Naive thymus-derived CD8-positive, alpha-beta T cell (primary cell): Measurements from ENCODE around the gene BLACAT1. TPM values are rescaled to one million over a fixed set of nuclear protein-coding genes. Genes with fewer than 3 reads are reported as not detected.
A peak's percentile ranks its signal among the peaks of the same experiment; 100 is the strongest.

Experiments
- ATAC-seq, 2 donors: fragments of 150-1000 bp; cut with Tn5 transposase in 1 of 2; sonication (Bioruptor Pico), chemical (Tn5 transposase) in 1 of 2; 1 replicate in 1 of 2; 2 replicates in 1 of 2; pipeline ENCODE4 v1.10.0; 2021; ENCODE audit warnings: mild to moderate bottlenecking in 2 of 2, moderate library complexity in 2 of 2
- POLR2A ChIA-PET: fragments of 350-600 bp; sonication (Branson Sonifier 250); formaldehyde crosslinking; loops from one replicate; lab custom pipeline; 2021; ENCODE audit warnings: antibody characterized with exemption; lab: Charles Lee
- DNase-seq, 10 donors: peaks; one replicate each; pipeline versions ENCODE4 v3.0.0 to v3.0.0-alpha.2; 2020 to 2022
- H3K27ac Mint-ChIP-seq, 10 donors: one replicate each; pipeline ENCODE4 v1.8.0; 2020 to 2022; ENCODE audit warnings: mild to moderate bottlenecking in 10 of 10, mixed read lengths in 10 of 10, moderate library complexity in 4 of 10, inconsistent platforms in 1 of 10
- H3K27me3 Mint-ChIP-seq, 5 donors: one replicate each; pipeline ENCODE4 v1.8.0; 2021 to 2022; ENCODE audit warnings: mixed read lengths in 5 of 5
- H3K36me3 Mint-ChIP-seq, 3 donors: one replicate each; pipeline ENCODE4 v1.8.0; 2020 to 2022; ENCODE audit warnings: mixed read lengths in 3 of 3, mild to moderate bottlenecking in 2 of 3, inconsistent platforms in 1 of 3
- H3K4me1 Mint-ChIP-seq, 4 donors: one replicate each; pipeline ENCODE4 v1.8.0; 2021 to 2022; ENCODE audit warnings: mixed read lengths in 4 of 4
- H3K4me3 Mint-ChIP-seq, 10 donors: one replicate each; pipeline ENCODE4 v1.8.0; 2020 to 2022; ENCODE audit warnings: mild to moderate bottlenecking in 10 of 10, mixed read lengths in 10 of 10, moderate library complexity in 6 of 10, inconsistent platforms in 1 of 10
- H3K9me3 Mint-ChIP-seq, 9 donors: one replicate each; pipeline ENCODE4 v1.8.0; 2020 to 2022; ENCODE audit warnings: mixed read lengths in 9 of 9, mild to moderate bottlenecking in 3 of 9, inconsistent platforms in 1 of 9, moderate library complexity in 1 of 9
- polyA plus RNA-seq, 3 donors: library from polyadenylated mRNA; unstranded; fragments of 300-500 nt; fragmentation: Illumina TruSeq; gene quantifications; one replicate each; pipeline ENCODE4 v1.2.3, GENCODE V29; 2021
- total RNA-seq, 8 experiments: library from RNA in 2 of 8; stranded (reverse) in 2 of 8; gene quantifications; one replicate each; pipeline ENCODE4 v1.2.3 and lab custom pipeline; 2021 to 2026

BLACAT1 gene
- total and polyA plus RNA-seq, 5 experiments from 2014 or later: 0.11 to 0.31 TPM; not detected in 3

- POLR2A ChIA-PET: no interaction called here
- no peaks in the 10 kb centered on the region for H3K9me3 Mint-ChIP-seq
- ATAC-seq (no peak), DNase-seq (no peak)
- H3K4me3 Mint-ChIP-seq: peak overlapping the region in 1 of 10 donors; percentile 85
- H3K27me3 Mint-ChIP-seq: no peaks in the 10 kb centered on the region
- peak overlapping the region in 1 of 10 donors; percentile 93 for H3K27ac Mint-ChIP-seq
- peaks cover 18 to 38% (median 31%) of the 10 kb centered on the region in 4 donors for H3K4me1 Mint-ChIP-seq
- H3K36me3 Mint-ChIP-seq: no peaks in the 10 kb centered on the region
Observed at GRCh38 chr1:205442051-205442725, 13.7 kb downstream of the BLACAT1 start.

GRCh38 chr1:205441716-205442050 lies 14.2 kb downstream of the BLACAT1 start:
- POLR2A ChIA-PET: interaction anchor here (0.9 to 1.6 kb wide), 4 partner anchors 11 to 44 kb away, joined by 3 to 7 read pairs (median 4); no protein-coding TSS in a partner anchor
- ATAC-seq (no peak), DNase-seq (no peak)
- H3K4me1 Mint-ChIP-seq: peaks cover 18 to 40% (median 32%) of the 10 kb centered on the region in 4 donors
- peak overlapping the region in 9 of 10 donors; percentile 80 to 96 (median 90) for H3K27ac Mint-ChIP-seq
- H3K27me3 Mint-ChIP-seq: no peaks in the 10 kb centered on the region
- H3K9me3 Mint-ChIP-seq: no peaks in the 10 kb centered on the region
- H3K4me3 Mint-ChIP-seq: peak overlapping the region; percentile 75 to 91 (median 86)
- no peaks in the 10 kb centered on the region for H3K36me3 Mint-ChIP-seq

GRCh38 chr1:205441318-205441633 lies 14.6 kb downstream of the BLACAT1 start:
- Mint-ChIP-seq H3K4me1 (peaks cover 18 to 42% (median 32%) of the 10 kb centered on the region in 4 donors), H3K27ac (peak overlapping the region; percentile 80 to 96 (median 90)), H3K9me3 (no peaks in the 10 kb centered on the region), H3K27me3 (peaks cover 0 to 2% (median 0%) of the 10 kb centered on the region in 5 donors), H3K4me3 (peak overlapping the region; percentile 75 to 91 (median 86)), H3K36me3 (no peaks in the 10 kb centered on the region)
- POLR2A ChIA-PET: interaction anchor here (0.9 to 1.6 kb wide), 4 partner anchors 10 to 45 kb away, joined by 3 to 7 read pairs (median 4); no protein-coding TSS in a partner anchor
- ATAC-seq (no peak), DNase-seq (no peak)

DNA sequence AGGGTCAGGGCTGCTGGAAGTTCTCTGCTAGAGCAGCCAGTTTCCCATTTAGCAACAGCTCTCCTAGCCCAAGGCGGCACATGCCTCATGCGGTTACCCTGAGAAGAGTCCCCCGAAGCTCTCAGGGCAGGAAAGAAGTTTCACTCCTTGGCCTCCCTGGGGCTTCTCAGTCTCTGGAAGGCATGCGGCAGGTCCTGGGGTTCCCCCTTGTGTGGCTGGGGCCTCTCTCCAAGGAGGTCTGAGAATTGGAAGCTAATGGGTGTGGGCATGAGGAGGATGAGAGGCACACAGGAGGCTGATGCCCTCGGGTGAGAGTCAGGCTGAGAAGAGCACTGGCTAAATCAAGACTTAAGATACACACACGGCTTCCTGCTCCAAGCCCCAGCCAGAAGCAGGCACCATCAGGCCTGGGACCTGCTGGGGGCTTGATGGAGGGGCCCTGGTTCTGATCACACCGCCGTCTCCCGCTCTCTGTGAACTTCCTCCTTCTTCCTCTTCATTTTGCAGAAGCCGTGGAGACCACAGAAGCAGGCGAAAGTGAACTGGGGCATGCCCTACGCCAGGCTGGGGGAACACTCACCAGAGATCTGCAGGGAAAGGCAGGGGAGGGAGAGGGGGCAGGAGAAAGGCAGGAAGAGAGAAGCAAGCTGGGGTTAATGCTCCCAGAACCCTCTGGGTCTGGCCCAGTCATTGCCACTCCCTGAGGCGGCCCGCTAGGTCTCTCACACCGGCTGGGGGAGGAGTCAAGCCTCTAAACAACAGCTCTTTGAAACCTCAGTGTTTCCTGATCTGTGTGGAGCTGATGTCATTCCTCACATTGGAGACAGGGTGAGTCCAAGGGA lies 15.1 kb downstream of the BLACAT1 start:
- ATAC-seq: peak; percentile 95 to 96
- no peaks in the 10 kb centered on the region for H3K36me3 Mint-ChIP-seq

DNA sequence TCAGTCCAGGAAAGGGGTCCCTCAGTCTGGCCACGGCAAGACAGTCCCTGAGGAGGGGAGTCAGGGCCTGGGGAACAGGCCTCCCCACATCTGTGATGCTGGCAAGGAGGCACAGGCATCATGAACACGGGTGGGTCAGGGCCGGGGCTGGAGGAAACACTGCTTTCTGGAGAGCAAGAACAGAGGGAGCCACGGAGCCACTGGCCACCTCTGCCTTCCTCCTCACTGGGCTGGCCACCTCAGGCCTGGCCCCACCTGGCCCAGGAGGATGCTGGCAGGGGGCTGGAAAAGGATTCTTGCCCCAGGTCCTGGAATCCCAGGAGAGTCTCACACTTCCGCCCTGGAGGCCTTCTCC lies 15.7 kb downstream of the BLACAT1 start:
- POLR2A ChIA-PET: interaction anchor here (0.8 to 1.6 kb wide), 2 partner anchors 46 to 151 kb away, joined by 3 to 7 read pairs; no protein-coding TSS in a partner anchor
- no peak for DNase-seq
- Mint-ChIP-seq H3K9me3 (no peaks in the 10 kb centered on the region), H3K27ac (peak overlapping the region in 9 of 10 donors; percentile 39 to 96 (median 89)), H3K4me3 (peak overlapping the region in 7 of 10 donors; percentile 41 to 87 (median 85)), H3K27me3 (peaks cover 0 to 6% (median 4%) of the 10 kb centered on the region in 5 donors), H3K4me1 (peaks cover 18 to 46% (median 32%) of the 10 kb centered on the region in 4 donors), H3K36me3 (no peaks in the 10 kb centered on the region)
- no peak for ATAC-seq

More for the DNA sequence above, 15.1 kb downstream of the BLACAT1 start:
- peak overlapping the region; percentile 75 to 91 (median 86) for H3K4me3 Mint-ChIP-seq
- H3K9me3 Mint-ChIP-seq: no peaks in the 10 kb centered on the region
- H3K27me3 Mint-ChIP-seq: peaks cover 0 to 3% (median under 1%) of the 10 kb centered on the region in 5 donors
- peak overlapping the region; percentile 80 to 96 (median 90) for H3K27ac Mint-ChIP-seq
- POLR2A ChIA-PET: interaction anchor here (0.5 to 1.6 kb wide), 6 partner anchors 10 to 152 kb away, joined by 3 to 7 read pairs (median 4); no protein-coding TSS in a partner anchor
- DNase-seq: peak; percentile 34 to 78 (median 50)
- H3K4me1 Mint-ChIP-seq: peaks cover 18 to 43% (median 32%) of the 10 kb centered on the region in 4 donors

DNA sequence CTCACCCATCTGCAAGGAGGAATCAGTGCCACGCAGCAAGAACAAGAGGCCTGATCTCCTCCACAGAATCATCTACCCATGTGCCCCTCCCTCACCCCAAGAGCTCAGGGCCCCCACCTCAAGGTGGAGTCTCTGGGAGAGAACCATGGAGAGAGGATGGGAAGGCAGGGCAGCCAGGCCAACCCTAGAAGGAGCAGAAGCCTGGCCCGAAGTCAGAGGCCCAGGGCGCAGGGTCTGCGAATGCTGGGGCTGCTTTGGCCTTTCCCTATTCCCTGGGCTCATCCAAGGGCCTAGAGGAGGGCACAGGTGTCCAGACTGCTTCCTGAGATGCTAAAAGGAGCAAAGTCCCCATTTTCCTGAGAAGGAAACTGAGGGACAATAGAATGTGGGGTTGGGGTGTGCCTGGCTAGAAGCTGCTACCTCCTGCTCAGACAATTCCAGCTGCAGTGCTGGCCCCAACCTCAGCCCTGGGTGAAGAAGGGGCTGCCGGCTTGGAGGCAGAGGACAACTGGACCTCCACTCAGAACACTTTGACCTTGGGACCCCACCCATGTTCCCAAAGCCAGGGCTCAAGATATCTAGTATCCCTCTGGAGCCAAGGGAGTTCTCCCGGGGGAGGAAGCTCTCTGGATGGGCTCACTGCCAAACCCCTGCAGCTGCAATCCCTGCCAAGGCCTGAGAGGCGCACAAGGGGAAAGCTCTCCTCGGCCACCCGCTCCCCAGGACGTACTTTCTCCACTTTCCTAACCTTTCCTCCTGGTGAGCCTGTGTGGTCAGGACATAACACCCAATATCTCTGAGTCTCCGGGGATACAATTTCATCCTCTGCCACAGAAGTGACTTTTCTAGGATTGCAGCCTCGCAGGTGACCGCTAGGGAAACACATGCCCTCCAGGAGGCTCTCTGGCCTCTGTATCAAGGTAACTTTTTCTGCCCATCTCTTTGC lies 17.4 kb downstream of the BLACAT1 start:
- Mint-ChIP-seq H3K9me3 (no peaks in the 10 kb centered on the region), H3K4me3 (no peak overlapping the region), H3K27me3 (peaks cover 0 to 16% (median 8%) of the 10 kb centered on the region in 5 donors), H3K36me3 (no peaks in the 10 kb centered on the region), H3K27ac (peak overlapping the region in 1 of 10 donors; percentile 76), H3K4me1 (peaks cover 18 to 48% (median 32%) of the 10 kb centered on the region in 4 donors)
- DNase-seq: no peak
- ATAC-seq: no peak
- POLR2A ChIA-PET: no interaction called here

DNA sequence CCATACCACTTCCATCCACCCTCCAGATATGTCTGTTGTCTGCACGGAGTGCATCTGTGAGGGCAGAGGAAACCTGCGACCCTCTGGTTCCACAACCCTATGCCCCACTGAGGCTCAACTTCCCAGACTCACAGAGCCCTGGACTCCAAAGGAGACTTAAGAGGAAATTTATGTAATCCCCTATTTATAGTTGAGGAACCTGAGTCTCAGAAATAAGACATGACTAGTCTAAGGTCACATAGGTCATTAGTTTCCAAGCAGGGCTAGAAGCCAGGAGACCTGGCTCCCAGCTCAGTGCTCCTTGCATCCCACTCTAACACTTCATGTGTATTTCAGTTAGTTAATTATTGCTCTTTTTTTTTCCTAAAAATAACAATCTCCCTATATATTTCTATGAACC lies 18.3 kb downstream of the BLACAT1 start:
- Mint-ChIP-seq H3K4me1 (peaks cover 18 to 48% (median 31%) of the 10 kb centered on the region in 4 donors), H3K4me3 (no peak overlapping the region), H3K27me3 (peaks cover 0 to 16% (median 8%) of the 10 kb centered on the region in 5 donors), H3K27ac (peak overlapping the region in 1 of 10 donors; percentile 74), H3K36me3 (no peaks in the 10 kb centered on the region), H3K9me3 (no peaks in the 10 kb centered on the region)
- DNase-seq: no peak
- POLR2A ChIA-PET: no interaction called here
- ATAC-seq: no peak

GRCh38 chr1:205436776-205437410 lies 19.0 kb downstream of the BLACAT1 start:
- no peak for DNase-seq
- peaks cover 16 to 44% (median 27%) of the 10 kb centered on the region in 4 donors for H3K4me1 Mint-ChIP-seq
- no peak overlapping the region for H3K4me3 Mint-ChIP-seq
- ATAC-seq: no peak
- POLR2A ChIA-PET: no interaction called here
- no peaks in the 10 kb centered on the region for H3K36me3 Mint-ChIP-seq
- peaks cover 0 to 23% (median 12%) of the 10 kb centered on the region in 5 donors for H3K27me3 Mint-ChIP-seq
- peak overlapping the region in 2 of 10 donors; percentile 16 to 74 for H3K27ac Mint-ChIP-seq
- no peaks in the 10 kb centered on the region for H3K9me3 Mint-ChIP-seq

DNA sequence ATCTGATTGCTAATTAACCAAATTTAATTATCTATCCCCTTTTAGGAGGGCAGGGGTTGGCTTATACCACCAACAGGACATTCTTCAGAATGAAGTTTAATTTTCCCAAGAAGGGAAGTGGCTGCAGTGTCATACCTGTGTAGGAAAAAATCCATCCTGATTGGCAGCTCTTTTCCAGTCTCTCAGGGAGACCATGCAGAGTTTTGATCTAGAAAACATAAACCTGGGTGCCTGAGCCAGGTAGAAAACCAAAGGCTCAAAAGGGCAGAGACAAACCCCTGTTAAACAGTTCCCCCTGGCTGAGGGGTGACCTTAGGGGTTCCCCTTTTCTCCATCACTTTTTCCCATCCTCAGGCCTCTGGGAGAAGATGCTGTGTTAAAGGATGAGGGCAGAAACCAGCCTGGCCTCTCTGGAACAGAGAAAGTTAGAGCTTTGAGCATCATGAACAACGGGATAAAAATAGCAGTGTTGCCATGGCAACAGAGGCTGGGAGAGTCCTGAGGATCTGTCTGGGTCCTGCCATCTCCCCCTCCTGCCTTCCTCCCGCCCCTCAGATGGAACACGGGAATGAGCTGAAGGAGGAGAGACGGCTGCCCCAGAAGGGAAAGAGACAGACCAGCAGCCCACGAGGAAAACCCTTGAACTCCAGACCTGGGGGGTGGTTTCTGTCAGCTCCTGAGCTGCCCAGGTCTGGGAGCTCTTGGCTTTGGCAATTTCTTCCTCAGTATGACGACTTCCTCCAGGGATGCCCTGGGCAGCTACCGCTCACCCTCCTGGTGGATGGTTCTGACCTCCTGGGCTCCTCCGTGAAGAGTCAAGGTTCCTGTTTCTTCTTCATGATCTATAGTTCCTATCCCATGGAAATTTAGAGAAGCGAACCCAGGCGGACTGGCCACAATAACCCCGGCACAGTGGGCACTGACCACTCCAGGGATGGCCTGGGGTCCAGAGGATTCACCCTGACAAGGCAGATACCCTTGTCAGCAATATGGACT lies 20.0 kb downstream of the BLACAT1 start:
- no peak for DNase-seq
- H3K4me3 Mint-ChIP-seq: no peak overlapping the region
- H3K27ac Mint-ChIP-seq: no peak overlapping the region
- H3K27me3 Mint-ChIP-seq: peaks cover 0 to 24% (median 12%) of the 10 kb centered on the region in 5 donors
- POLR2A ChIA-PET: no interaction called here
- H3K36me3 Mint-ChIP-seq: no peaks in the 10 kb centered on the region
- H3K9me3 Mint-ChIP-seq: no peaks in the 10 kb centered on the region
- peaks cover 9 to 42% (median 22%) of the 10 kb centered on the region in 4 donors for H3K4me1 Mint-ChIP-seq
- ATAC-seq: no peak

GRCh38 chr1:205434738-205435137 lies 21.1 kb downstream of the BLACAT1 start:
- Mint-ChIP-seq H3K36me3 (no peaks in the 10 kb centered on the region), H3K4me1 (peaks cover 6 to 40% (median 17%) of the 10 kb centered on the region in 4 donors), H3K27ac (peak overlapping the region in 1 of 10 donors; percentile 37), H3K9me3 (no peaks in the 10 kb centered on the region), H3K27me3 (peaks cover 0 to 24% (median 12%) of the 10 kb centered on the region in 5 donors), H3K4me3 (no peak overlapping the region)
- ATAC-seq (no peak), DNase-seq (no peak)
- POLR2A ChIA-PET: interaction anchor here (0.6 to 1.2 kb wide), 2 partner anchors 46 to 51 kb away, joined by 3 read pairs; no protein-coding TSS in a partner anchor
